HepG2 (cell line): ENCODE data around the gene MAMLD1. TPM values are rescaled to one million over a fixed set of nuclear protein-coding genes. Genes with fewer than 3 reads are reported as not detected.

ENCODE experiments used
- ATAC-seq: fragments of 200-7000 bp; cut with Tn5 transposase; 3 replicates; pipeline ENCODE4 v1.9.1; 2020; ENCODE audit warnings: mild to moderate bottlenecking, moderate library complexity
- BruUV-seq: library from RNA; stranded (reverse); fragments of 400-500 nt; replicated peaks from 2 replicates; lab custom pipeline; 2021; lab: Mats Ljungman, UMichigan
- CTCF ChIA-PET: fragments of 300-600 bp; formaldehyde crosslinking; extraction: SDS; loops from one replicate; lab custom pipeline; 2021; ENCODE audit warnings: low total read pairs, inconsistent platforms, low intra/inter-chr PET ratio; lab: Yijun Ruan, JAX
- POLR2A ChIA-PET: fragments of 350-600 bp; sonication (Branson Sonifier 250); formaldehyde crosslinking; loops from one replicate; lab custom pipeline; 2020; ENCODE audit warnings: antibody characterized with exemption, inconsistent platforms; lab: Yijun Ruan, JAX
- DNase-seq: peaks from one replicate; pipeline ENCODE4 v3.0.0-alpha.2; 2015; ENCODE audit warnings: low spot score
- FAIRE-seq: peaks from 3 replicates; lab custom pipeline; 2011; peaks lifted over from hg19 to GRCh38; lab: Jason Lieb, UNC
- H2AFZ ChIP-seq: one replicate; pipeline ENCODE4 v1.6.1; 2011; ENCODE audit warnings: low read length, inconsistent platforms
- H3K27ac ChIP-seq: fragments of 300-600 bp; 3 replicates; pipeline ENCODE4 v1.8.0; 2011; ENCODE audit warnings: mixed run types, mild to moderate bottlenecking, mixed read lengths, low read length, inconsistent platforms; ENCODE audit not compliant: insufficient read depth; ENCODE audit errors: extremely low read length
- H3K27me3 ChIP-seq, 2 experiments: fragments of 200-600 bp in 1 of 2; 2 replicates in 1 of 2; 3 replicates in 1 of 2; pipeline versions ENCODE4 v1.6.0 to v1.8.0; 2011; ENCODE audit warnings: low read length in 2 of 2, mild to moderate bottlenecking in 2 of 2, moderate library complexity in 2 of 2, inconsistent platforms in 1 of 2; ENCODE audit not compliant: insufficient read depth in 2 of 2, control insufficient read depth in 1 of 2
- H3K36me3 ChIP-seq, 2 experiments: fragments of 200-600 bp in 1 of 2; replicated peaks in 1 of 2; 2 replicates in 1 of 2; 3 replicates in 1 of 2; pipeline versions ENCODE4 v1.5.1 to v1.8.0; 2011; ENCODE audit warnings: low read length in 2 of 2, inconsistent platforms in 1 of 2; ENCODE audit not compliant: insufficient read depth in 2 of 2, control insufficient read depth in 1 of 2
- H3K4me1 ChIP-seq: 2 replicates; pipeline ENCODE4 v1.5.1; 2012; ENCODE audit warnings: low read length, inconsistent platforms; ENCODE audit not compliant: insufficient read depth
- H3K4me2 ChIP-seq: 2 replicates; pipeline ENCODE4 v1.6.0; 2011; ENCODE audit warnings: low read depth, low read length, inconsistent platforms
- H3K4me3 ChIP-seq, 3 experiments: fragments of 200-600 bp in 1 of 3; sonication (generic), shearing (Covaris generic) in 1 of 3; replicated peaks in 1 of 3; 2 replicates each; pipeline ENCODE4 v1.5.1; 2011 to 2016; ENCODE audit warnings: low read length in 3 of 3, inconsistent platforms in 2 of 3, low read depth in 2 of 3, mild to moderate bottlenecking in 2 of 3, control low read depth in 1 of 3, mixed read lengths in 1 of 3; ENCODE audit not compliant: insufficient read depth in 1 of 3
- H3K79me2 ChIP-seq: one replicate; pipeline ENCODE4 v1.6.1; 2011; ENCODE audit warnings: low read length, inconsistent platforms; ENCODE audit not compliant: insufficient read depth
- H3K9ac ChIP-seq: 2 replicates; pipeline ENCODE4 v1.6.0; 2011; ENCODE audit warnings: mild to moderate bottlenecking, low read depth, low read length, inconsistent platforms; ENCODE audit not compliant: insufficient read depth
- H3K9me3 ChIP-seq: 2 replicates; pipeline ENCODE4 v1.5.1; 2012; ENCODE audit warnings: mild to moderate bottlenecking, low read length
- H4K20me1 ChIP-seq: 2 replicates; pipeline ENCODE4 v1.6.0; 2011; ENCODE audit warnings: inconsistent platforms, mild to moderate bottlenecking, low read length, moderate library complexity; ENCODE audit not compliant: insufficient read depth
- CHD4 ChIP-seq: fragments of 200-600 bp; sonication (generic); IDR thresholded peaks from 2 replicates; pipeline ENCODE4 v1.7.0; 2017; ENCODE audit warnings: mild to moderate bottlenecking, low read length, borderline replicate concordance
- KDM1A ChIP-seq: IDR thresholded peaks from 2 replicates; pipeline ENCODE4 v1.6.1; 2016; ENCODE audit warnings: missing compliant biosample characterization
- KMT2A ChIP-seq: sonication (generic); formaldehyde crosslinking; IDR thresholded peaks from 2 replicates; pipeline ENCODE4 v1.4.0; 2020; ENCODE audit warnings: missing genetic modification reagents
- MBNL3 ChIP-seq: fragments of 250-450 bp; sonication (Bioruptor Pico); conservative IDR thresholded peaks from 2 replicates; pipeline ENCODE4 v1.8.0; 2022; ENCODE audit warnings: mild to moderate bottlenecking, inconsistent platforms
- MXD4 ChIP-seq: IDR thresholded peaks from 2 replicates; pipeline ENCODE4 v1.6.1; 2016; ENCODE audit warnings: mild to moderate bottlenecking, missing biosample characterization, missing genetic modification reagents
- RCOR2 ChIP-seq: IDR thresholded peaks from 2 replicates; pipeline ENCODE4 v1.6.1; 2016; ENCODE audit warnings: missing biosample characterization, missing genetic modification reagents
- SIN3A ChIP-seq: IDR thresholded peaks from 2 replicates; pipeline ENCODE4 v1.6.1; 2011; ENCODE audit warnings: low read depth, mild to moderate bottlenecking, control low read depth, low read length, borderline replicate concordance
- SOX13 ChIP-seq, 3 experiments: fragments of 450-650 bp in 1 of 3; sonication (generic) in 1 of 3; formaldehyde crosslinking in 1 of 3; IDR thresholded peaks in 2 of 3; conservative IDR thresholded peaks in 1 of 3; 2 replicates each; pipeline versions ENCODE4 v1.5.0 to v1.6.1; 2016 to 2020; ENCODE audit warnings: antibody characterized with exemption in 1 of 3, mild to moderate bottlenecking in 1 of 3, missing compliant biosample characterization in 1 of 3, missing genetic modification reagents in 1 of 3, moderate library complexity in 1 of 3
- ZC3H4 ChIP-seq: sonication (generic); formaldehyde crosslinking; IDR thresholded peaks from 2 replicates; pipeline ENCODE4 v1.4.0; 2020; ENCODE audit warnings: missing genetic modification reagents, borderline replicate concordance
- ZFX ChIP-seq: sonication (generic); formaldehyde crosslinking; IDR thresholded peaks from 2 replicates; pipeline ENCODE4 v1.4.0; 2020; ENCODE audit warnings: mild to moderate bottlenecking, low read depth, missing genetic modification reagents, moderate library complexity
- ZMYM3 ChIP-seq: sonication (generic); formaldehyde crosslinking; IDR thresholded peaks from 2 replicates; pipeline ENCODE4 v1.5.1; 2020; ENCODE audit warnings: mild to moderate bottlenecking, missing genetic modification reagents
- ZNF3 ChIP-seq: IDR thresholded peaks from 2 replicates; pipeline ENCODE4 v1.7.0; 2017; ENCODE audit warnings: inconsistent platforms
- ZNF331 ChIP-seq: sonication (generic); formaldehyde crosslinking; IDR thresholded peaks from 2 replicates; pipeline ENCODE4 v1.4.0; 2020; ENCODE audit warnings: missing genetic modification reagents
- ZNF652 ChIP-seq: IDR thresholded peaks from 2 replicates; pipeline ENCODE4 v1.6.1; 2016; ENCODE audit warnings: low read depth, borderline replicate concordance
- ZNF781 ChIP-seq: sonication (generic); formaldehyde crosslinking; IDR thresholded peaks from 2 replicates; pipeline ENCODE4 v1.5.1; 2020; ENCODE audit warnings: borderline replicate concordance, mild to moderate bottlenecking, missing genetic modification reagents; ENCODE audit errors: not compliant biosample characterization
- WGBS: methylation state at CpG from one replicate; pipeline ENCODE4 v1.1.6; 2017; ENCODE audit warnings: low lambda C conversion rate; 5-methylcytosine and 5-hydroxymethylcytosine counted together
- in situ Hi-C: cut with HindIII; loops from 2 replicates; pipeline ENCODE4 v1.10.0; 2017; ENCODE audit warnings: low pct_unique_long_range_greater_than_20kb; ENCODE audit not compliant: extremely low pct_ligation_motif_present
- intact Hi-C: fragments of 100-400 bp; cut with micrococcal nuclease; formaldehyde crosslinking; loops from one replicate; pipeline ENCODE4 v1.10.0; 2022; ENCODE audit not compliant: unreplicated experiment
- polyA plus RNA-seq, 8 experiments: library from polyadenylated mRNA; depleted of rRNA in 3 of 8; stranded (reverse) in 7 of 8; unstranded in 1 of 8; fragments of >200 nt; fragmentation: Illumina TruSeq in 4 of 8; extraction: Trizol in 4 of 8; gene quantifications; 2 replicates each; pipeline versions ENCODE4 v1.2.1 to v1.2.3, GENCODE V29; 2011 to 2016; ENCODE audit warnings: low read depth in 4 of 8, missing spikeins in 1 of 8, mixed read lengths in 1 of 8; ENCODE audit not compliant: insufficient read depth in 1 of 8
- total RNA-seq, 5 experiments: library from RNA; depleted of rRNA; stranded (reverse); fragments of >200 nt; fragmentation: Illumina TruSeq; extraction: Trizol; gene quantifications; 2 replicates each; pipeline ENCODE4 v1.2.3, GENCODE V29; 2016; ENCODE audit warnings: low read depth in 1 of 5
- TF ChIP-seq, protein P1 (sequence below): IDR thresholded peaks from 2 replicates; pipeline ENCODE4 v1.6.1; 2016; ENCODE audit warnings: missing genetic modification reagents, missing compliant biosample characterization
- TF ChIP-seq, protein P2 (sequence below): sonication (generic); formaldehyde crosslinking; IDR thresholded peaks from 2 replicates; pipeline ENCODE4 v1.4.0; 2020; ENCODE audit warnings: mild to moderate bottlenecking, missing genetic modification reagents
- TF ChIP-seq, protein P3 (sequence below): sonication (generic); formaldehyde crosslinking; IDR thresholded peaks from 2 replicates; pipeline ENCODE4 v1.5.1; 2020; ENCODE audit warnings: missing genetic modification reagents, mild to moderate bottlenecking, borderline replicate concordance

Gene MAMLD1
- total and polyA plus RNA-seq, 2 of the 13 experiments (the other 11 are each of a cell fraction or from before 2014, with no cell fraction given), result not detected

DNA sequence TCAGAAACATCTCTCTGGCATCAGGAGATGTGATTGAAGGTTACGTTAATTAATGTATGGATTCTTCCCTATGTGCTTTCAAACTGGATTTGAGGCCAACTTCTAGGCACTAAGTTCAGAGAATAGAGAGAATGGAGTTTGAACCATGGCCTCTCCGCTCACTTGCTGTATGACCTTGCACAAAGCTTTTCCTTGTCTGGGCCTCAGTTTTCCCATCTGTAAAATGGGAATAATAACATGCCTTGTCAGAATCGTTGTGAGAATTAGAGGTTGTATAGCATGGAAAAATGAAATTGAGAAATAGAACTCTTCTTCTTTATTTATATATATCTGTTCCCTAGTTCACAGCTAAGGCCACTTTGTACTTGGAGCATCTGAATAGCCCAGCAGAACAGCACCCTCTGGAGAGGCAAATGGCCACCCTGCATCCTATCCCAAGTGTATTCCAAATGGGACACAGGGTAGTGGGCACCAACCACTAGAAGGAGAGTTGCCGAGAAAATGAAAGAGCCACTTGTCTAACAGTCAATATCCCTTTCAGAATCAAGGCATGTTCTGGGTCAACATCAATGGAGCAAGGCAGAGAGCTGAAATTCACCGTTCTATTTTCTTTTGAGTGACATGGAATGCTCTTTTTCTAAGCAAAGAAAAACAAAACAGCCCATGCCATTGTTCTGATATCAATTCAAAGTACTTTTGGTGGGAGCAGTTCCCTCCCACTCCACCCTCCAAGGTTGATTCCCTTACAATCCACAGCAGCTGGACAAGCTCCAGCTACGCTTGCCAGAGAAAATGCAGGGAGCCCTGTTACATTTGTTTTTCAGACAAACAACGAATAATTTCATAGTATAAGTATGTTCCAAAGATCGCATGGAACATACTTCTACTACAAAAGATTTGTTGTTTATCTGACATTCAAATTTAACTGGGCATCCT, 182.0 kb downstream of the MAMLD1 start:
- Histone ChIP-seq H3K79me2 (no peaks in the 10 kb centered on the region), H3K36me3 (no peaks in the 10 kb centered on the region), H3K9ac (no peak overlapping the region), H3K4me2 (peak overlapping the region; percentile 90), H3K4me3 (peak overlapping the region in 1 of 3 experiments; percentile 72; a peak in 2 of 6 replicates), H4K20me1 (no peaks in the 10 kb centered on the region), H2AFZ (peak overlapping the region; percentile 0), H3K4me1 (peaks cover 56% of the 10 kb centered on the region), H3K27me3 (no peaks in the 10 kb centered on the region), H3K9me3 (no peaks in the 10 kb centered on the region), H3K27ac (no peak overlapping the region)
- ATAC-seq (no peak), FAIRE-seq (peak; percentile 52), DNase-seq (no peak)
- ChIA-PET CTCF (interaction anchor here (1.1 to 1.7 kb wide), 3 partner anchors 42 to 138 kb away, joined by 4 to 5 read pairs (median 4); no protein-coding TSS in a partner anchor), POLR2A (interaction anchor here (5.4 kb wide), 1 partner anchor 25 kb away, joined by 63 read pairs; the partner anchor contains the start of gene MTM1)
- no TSS peak for BruUV-seq
- in situ Hi-C loops (loop anchor here (10.0 kb wide), 1 partner anchor 140 kb away; no protein-coding TSS in a partner anchor), intact Hi-C loops (loop anchor here (1.0 to 10.0 kb wide), 5 partner anchors 22 to 170 kb away; no protein-coding TSS in a partner anchor)
- WGBS, result 49% methylated on average over 6 of the region's 8 CpGs
- TF ChIP-seq MXD4 (no peak), MBNL3 (CRISPR knock-in tag) (no peak), SIN3A (no peak), ZNF781 (CRISPR knock-in tag) (no peak), RCOR2 (CRISPR knock-in tag) (0 out of 2 replicates have a peak, but pooled peaks have one; percentile 24), KMT2A (CRISPR knock-in tag) (no peak), ZFX (no peak), SOX13 (IDR thresholded peaks at IDR 0.05) (no peak), SOX13 (CRISPR knock-in tag; conservative IDR thresholded peaks at IDR 0.05 in 1 of 2, IDR thresholded peaks at IDR 0.05 in 1 of 2) (peak in 1 of 2 experiments; percentile 41; a peak in 1 of 4 replicates), ZMYM3 (CRISPR knock-in tag) (0 out of 2 replicates have a peak, but pooled peaks have one; percentile 30), ZNF331 (no peak), KDM1A (CRISPR knock-in tag) (peak; percentile 43; the same call in 1 of the 2 replicates), ZNF652 (CRISPR knock-in tag) (no peak), CHD4 (peak; percentile 79; the same call in 1 of the 2 replicates), ZNF3 (CRISPR knock-in tag) (no peak), ZC3H4 (CRISPR knock-in tag) (no peak)
- TF ChIP-seq, protein P1, sequence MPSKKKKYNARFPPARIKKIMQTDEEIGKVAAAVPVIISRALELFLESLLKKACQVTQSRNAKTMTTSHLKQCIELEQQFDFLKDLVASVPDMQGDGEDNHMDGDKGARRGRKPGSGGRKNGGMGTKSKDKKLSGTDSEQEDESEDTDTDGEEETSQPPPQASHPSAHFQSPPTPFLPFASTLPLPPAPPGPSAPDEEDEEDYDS, result no peak
- TF ChIP-seq, protein P2, sequence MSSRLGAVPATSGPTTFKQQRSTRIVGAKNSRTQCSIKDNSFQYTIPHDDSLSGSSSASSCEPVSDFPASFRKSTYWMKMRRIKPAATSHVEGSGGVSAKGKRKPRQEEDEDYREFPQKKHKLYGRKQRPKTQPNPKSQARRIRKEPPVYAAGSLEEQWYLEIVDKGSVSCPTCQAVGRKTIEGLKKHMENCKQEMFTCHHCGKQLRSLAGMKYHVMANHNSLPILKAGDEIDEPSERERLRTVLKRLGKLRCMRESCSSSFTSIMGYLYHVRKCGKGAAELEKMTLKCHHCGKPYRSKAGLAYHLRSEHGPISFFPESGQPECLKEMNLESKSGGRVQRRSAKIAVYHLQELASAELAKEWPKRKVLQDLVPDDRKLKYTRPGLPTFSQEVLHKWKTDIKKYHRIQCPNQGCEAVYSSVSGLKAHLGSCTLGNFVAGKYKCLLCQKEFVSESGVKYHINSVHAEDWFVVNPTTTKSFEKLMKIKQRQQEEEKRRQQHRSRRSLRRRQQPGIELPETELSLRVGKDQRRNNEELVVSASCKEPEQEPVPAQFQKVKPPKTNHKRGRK, result no peak
- TF ChIP-seq, protein P3, sequence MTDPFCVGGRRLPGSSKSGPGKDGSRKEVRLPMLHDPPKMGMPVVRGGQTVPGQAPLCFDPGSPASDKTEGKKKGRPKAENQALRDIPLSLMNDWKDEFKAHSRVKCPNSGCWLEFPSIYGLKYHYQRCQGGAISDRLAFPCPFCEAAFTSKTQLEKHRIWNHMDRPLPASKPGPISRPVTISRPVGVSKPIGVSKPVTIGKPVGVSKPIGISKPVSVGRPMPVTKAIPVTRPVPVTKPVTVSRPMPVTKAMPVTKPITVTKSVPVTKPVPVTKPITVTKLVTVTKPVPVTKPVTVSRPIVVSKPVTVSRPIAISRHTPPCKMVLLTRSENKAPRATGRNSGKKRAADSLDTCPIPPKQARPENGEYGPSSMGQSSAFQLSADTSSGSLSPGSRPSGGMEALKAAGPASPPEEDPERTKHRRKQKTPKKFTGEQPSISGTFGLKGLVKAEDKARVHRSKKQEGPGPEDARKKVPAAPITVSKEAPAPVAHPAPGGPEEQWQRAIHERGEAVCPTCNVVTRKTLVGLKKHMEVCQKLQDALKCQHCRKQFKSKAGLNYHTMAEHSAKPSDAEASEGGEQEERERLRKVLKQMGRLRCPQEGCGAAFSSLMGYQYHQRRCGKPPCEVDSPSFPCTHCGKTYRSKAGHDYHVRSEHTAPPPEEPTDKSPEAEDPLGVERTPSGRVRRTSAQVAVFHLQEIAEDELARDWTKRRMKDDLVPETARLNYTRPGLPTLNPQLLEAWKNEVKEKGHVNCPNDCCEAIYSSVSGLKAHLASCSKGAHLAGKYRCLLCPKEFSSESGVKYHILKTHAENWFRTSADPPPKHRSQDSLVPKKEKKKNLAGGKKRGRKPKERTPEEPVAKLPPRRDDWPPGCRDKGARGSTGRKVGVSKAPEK (CRISPR knock-in tag), result no peak
